GM12878 (cell line): ENCODE measurements around the gene CACNA1D. TPM values are rescaled to one million over a fixed set of nuclear protein-coding genes. Genes with fewer than 3 reads are reported as not detected.

Experiments used
- ATAC-seq: fragments of 200-7000 bp; cut with Tn5 transposase; 3 replicates; pipeline ENCODE4 v1.9.1; 2020; ENCODE audit warnings: mild to moderate bottlenecking, moderate library complexity
- BruUV-seq: library from RNA; stranded (reverse); fragments of 400-500 nt; replicated peaks from 2 replicates; lab custom pipeline; 2021; lab: Mats Ljungman, UMichigan
- CTCF ChIA-PET: fragments of 300-600 bp; sonication (Branson Sonifier 250); formaldehyde crosslinking; extraction: SDS; loops from one replicate; lab custom pipeline; 2021; ENCODE audit warnings: inconsistent platforms; lab: Yijun Ruan, JAX
- POLR2A ChIA-PET: fragments of 350-600 bp; formaldehyde crosslinking; extraction: SDS; loops from one replicate; lab custom pipeline; 2021; ENCODE audit warnings: inconsistent platforms; lab: Charles Lee
- RAD21 ChIA-PET: fragments of 300-600 bp; sonication (Branson Sonifier 250); formaldehyde crosslinking; loops from one replicate; lab custom pipeline; 2023; ENCODE audit warnings: antibody characterized with exemption; ENCODE audit not compliant: unreplicated experiment; lab: Charles Lee
- SMC1A ChIA-PET: fragments of 300-600 bp; sonication (Branson Sonifier 250); formaldehyde crosslinking; loops from one replicate; lab custom pipeline; 2023; ENCODE audit not compliant: unreplicated experiment, uncharacterized antibody; lab: Charles Lee
- DNase-seq: peaks from one replicate; pipeline ENCODE4 v3.0.0-alpha.2; 2011; ENCODE audit warnings: low read depth, low spot score
- FAIRE-seq: peaks from 3 replicates; lab custom pipeline; 2011; peaks lifted over from hg19 to GRCh38; lab: Jason Lieb, UNC
- H2AFZ ChIP-seq: 2 replicates; pipeline ENCODE4 v1.6.0; 2011; ENCODE audit warnings: low read depth, low read length, control low read depth; ENCODE audit not compliant: control insufficient read depth
- H3K27ac ChIP-seq: 2 replicates; pipeline ENCODE4 v1.5.1; 2011; ENCODE audit warnings: control low read depth; ENCODE audit not compliant: control insufficient read depth, insufficient read depth
- H3K27me3 ChIP-seq, 2 experiments: replicated peaks in 1 of 2; 2 replicates each; pipeline versions ENCODE4 v1.6.0 to v1.6.1; 2011; ENCODE audit warnings: low read length in 1 of 2; ENCODE audit not compliant: control insufficient read depth in 2 of 2, insufficient read depth in 2 of 2
- H3K36me3 ChIP-seq, 2 experiments: 2 replicates each; pipeline ENCODE4 v1.5.1; 2011; ENCODE audit warnings: low read length in 1 of 2; ENCODE audit not compliant: control insufficient read depth in 2 of 2, insufficient read depth in 2 of 2
- H3K4me1 ChIP-seq: 2 replicates; pipeline ENCODE4 v1.6.1; 2011; ENCODE audit warnings: mild to moderate bottlenecking, low read length, moderate library complexity, mixed read lengths; ENCODE audit not compliant: control insufficient read depth, insufficient read depth
- H3K4me2 ChIP-seq: 2 replicates; pipeline ENCODE4 v1.6.0; 2011; ENCODE audit warnings: control low read depth; ENCODE audit not compliant: control insufficient read depth, insufficient read depth
- H3K4me3 ChIP-seq: fragments of 200-600 bp; sonication (generic); 2 replicates; pipeline ENCODE4 v1.5.1; 2016
- H3K79me2 ChIP-seq: 2 replicates; pipeline ENCODE4 v1.6.0; 2011; ENCODE audit warnings: low read length; ENCODE audit not compliant: control insufficient read depth, insufficient read depth
- H3K9ac ChIP-seq: 2 replicates; pipeline ENCODE4 v1.8.0; 2011; ENCODE audit warnings: low read length, control low read depth, mixed read lengths; ENCODE audit not compliant: control insufficient read depth, insufficient read depth
- H3K9me3 ChIP-seq: replicated peaks from 3 replicates; pipeline ENCODE4 v1.5.1; 2011; ENCODE audit warnings: mild to moderate bottlenecking, low read length; ENCODE audit not compliant: control insufficient read depth, insufficient read depth
- H4K20me1 ChIP-seq: 2 replicates; pipeline ENCODE4 v1.6.0; 2011; ENCODE audit not compliant: control insufficient read depth, insufficient read depth
- ATF3 ChIP-seq: IDR thresholded peaks from 2 replicates; pipeline ENCODE4 v1.6.1; 2011; ENCODE audit warnings: low read depth, mild to moderate bottlenecking, low read length, moderate library complexity, borderline replicate concordance; ENCODE audit errors: extremely low read depth
- BCLAF1 ChIP-seq: fragments of 450-650 bp; IDR thresholded peaks from 2 replicates; pipeline ENCODE4 v1.6.1; 2017; ENCODE audit warnings: antibody characterized with exemption, mild to moderate bottlenecking, moderate library complexity
- BHLHE40 ChIP-seq, 2 experiments: fragments of 450-650 bp in 1 of 2; IDR thresholded peaks; 2 replicates each; pipeline ENCODE4 v1.6.1; 2011 to 2017; ENCODE audit warnings: low read depth in 2 of 2, borderline replicate concordance in 1 of 2, improper control_type of control experiment in 1 of 2, low read length in 1 of 2, mild to moderate bottlenecking in 1 of 2
- CREM ChIP-seq: IDR thresholded peaks from 2 replicates; pipeline ENCODE4 v1.6.1; 2014; ENCODE audit warnings: antibody characterized with exemption, low read depth
- JUNB ChIP-seq: IDR thresholded peaks from 2 replicates; pipeline ENCODE4 v1.6.1; 2016; ENCODE audit warnings: antibody characterized with exemption, mild to moderate bottlenecking
- KDM1A ChIP-seq: fragments of 200-600 bp; sonication (generic); IDR thresholded peaks from 2 replicates; pipeline ENCODE4 v1.6.1; 2016; ENCODE audit warnings: borderline replicate concordance
- KLF5 ChIP-seq: fragments of 450-650 bp; IDR thresholded peaks from 2 replicates; pipeline ENCODE4 v1.6.1; 2014; ENCODE audit warnings: mild to moderate bottlenecking; ENCODE audit not compliant: partially characterized antibody
- MLLT1 ChIP-seq: fragments of 450-650 bp; IDR thresholded peaks from 2 replicates; pipeline ENCODE4 v1.6.1; 2016; ENCODE audit warnings: mild to moderate bottlenecking
- MTA2 ChIP-seq: fragments of 450-650 bp; IDR thresholded peaks from 2 replicates; pipeline ENCODE4 v1.6.1; 2016; ENCODE audit warnings: low read depth, mild to moderate bottlenecking, moderate library complexity
- NR2C2 ChIP-seq: IDR thresholded peaks from 2 replicates; pipeline ENCODE4 v1.6.1; 2011; ENCODE audit warnings: borderline replicate concordance, low read depth; ENCODE audit not compliant: control insufficient read depth, insufficient read length
- PKNOX1 ChIP-seq: fragments of 450-650 bp; IDR thresholded peaks from 2 replicates; pipeline ENCODE4 v1.6.1; 2016; ENCODE audit warnings: mild to moderate bottlenecking
- POLR2A ChIP-seq: IDR thresholded peaks from 2 replicates; pipeline ENCODE4 v1.6.1; 2011; ENCODE audit warnings: low read depth, mild to moderate bottlenecking, low read length
- SMAD5 ChIP-seq: IDR thresholded peaks from 2 replicates; pipeline ENCODE4 v1.6.1; 2016; ENCODE audit warnings: antibody characterized with exemption, low read depth
- SUZ12 ChIP-seq: fragments of 200-600 bp; sonication (generic); IDR thresholded peaks from one replicate; pipeline ENCODE4 v1.6.1; 2018; ENCODE audit warnings: antibody characterized with exemption, mild to moderate bottlenecking; ENCODE audit not compliant: unreplicated experiment
- TCF3 ChIP-seq: IDR thresholded peaks from 2 replicates; pipeline ENCODE4 v1.6.1; 2012; ENCODE audit warnings: low read depth, mild to moderate bottlenecking, low read length, borderline replicate concordance; ENCODE audit not compliant: insufficient read depth
- USF2 ChIP-seq: IDR thresholded peaks from 2 replicates; pipeline ENCODE4 v1.6.1; 2011; ENCODE audit warnings: low read depth, low read length, improper control_type of control experiment, borderline replicate concordance
- ZNF274 ChIP-seq: IDR thresholded peaks from one replicate; pipeline ENCODE4 v1.8.0; 2011; ENCODE audit not compliant: insufficient read length, insufficient read depth
- WGBS: methylation state at CpG from one replicate; pipeline ENCODE4 v1.1.6; 2016; ENCODE audit warnings: low lambda C conversion rate; ENCODE audit not compliant: insufficient replicate concordance, insufficient coverage; ENCODE audit errors: missing lambda C conversion rate; 5-methylcytosine and 5-hydroxymethylcytosine counted together
- in situ Hi-C: fragments of 300-500 bp; cut with MboI; formaldehyde crosslinking; loops from 9 replicates; pipeline ENCODE4 v1.14.3; 2018; ENCODE audit warnings: mixed read lengths
- intact Hi-C: fragments of 100-400 bp; cut with micrococcal nuclease; formaldehyde crosslinking; loops from one replicate; pipeline ENCODE4 v1.14.2; 2022; ENCODE audit not compliant: unreplicated experiment
- polyA plus RNA-seq, 11 experiments: library from polyadenylated mRNA; depleted of rRNA in 4 of 11; unstranded in 6 of 11; stranded (reverse) in 5 of 11; fragments of >200 nt; fragmentation: Nextera tagmentation in 4 of 11; fragmentation: Illumina TruSeq in 1 of 11; extraction: Ambion mirVana in 4 of 11; extraction: Trizol in 1 of 11; gene quantifications; 1 replicate in 1 of 11; 2 replicates in 10 of 11; pipeline versions ENCODE4 v1.2.1 to v1.2.3, GENCODE V29; 2011 to 2016; ENCODE audit warnings: inconsistent platforms in 2 of 11, missing spikeins in 2 of 11, low read depth in 1 of 11
- total RNA-seq, 4 experiments: library from RNA; depleted of rRNA in 3 of 4; stranded (reverse); fragments of >200 nt in 3 of 4; fragmentation: Illumina TruSeq in 1 of 4; extraction: Trizol in 1 of 4; gene quantifications; 2 replicates each; pipeline versions ENCODE4 v1.2.1 to v1.2.3, GENCODE V29; 2013 to 2021

The CACNA1D gene
- total and polyA plus RNA-seq, 10 of the 15 experiments (the other 5 are each of a cell fraction or from before 2014, with no cell fraction given): 0.21 to 24.4 (median 1.6) TPM

- no peak for TF ChIP-seq KDM1A
- no peak for TF ChIP-seq POLR2A
- TF ChIP-seq CREM: no peak
- no peak for TF ChIP-seq JUNB
- no peak for TF ChIP-seq MLLT1
- no peak for TF ChIP-seq USF2
- TF ChIP-seq SMAD5: no peak
- TF ChIP-seq ATF3: no peak
- no peak for TF ChIP-seq KLF5
Measured at GRCh38 chr3:53689681-53690080, 195.3 kb downstream of the CACNA1D start (continued).

- H3K27ac ChIP-seq: no peak overlapping the region
- no peak overlapping the region for H3K4me3 ChIP-seq
- H3K27me3 ChIP-seq: no peaks in the 10 kb centered on the region
- H3K4me1 ChIP-seq: no peaks in the 10 kb centered on the region
- H2AFZ ChIP-seq: no peak overlapping the region
- 34% methylated on average over 7 of the region's 7 CpGs for WGBS
- H3K9ac ChIP-seq: no peak overlapping the region
- ChIA-PET CTCF (interaction anchor here (0.7 to 1.6 kb wide), 5 partner anchors 9 to 53 kb away, joined by 3 to 9 read pairs (median 4); no protein-coding TSS in a partner anchor), SMC1A (interaction anchor here (1.0 to 1.4 kb wide), 3 partner anchors 14 to 21 kb away, joined by 3 to 4 read pairs (median 3); no protein-coding TSS in a partner anchor), RAD21 (no interaction called here), POLR2A (interaction anchor here (0.6 to 1.3 kb wide), 4 partner anchors 8 to 200 kb away, joined by 3 read pairs; no protein-coding TSS in a partner anchor)
- no peaks in the 10 kb centered on the region for H3K79me2 ChIP-seq
- no peaks in the 10 kb centered on the region for H3K36me3 ChIP-seq
- H3K9me3 ChIP-seq: no peaks in the 10 kb centered on the region
- H3K4me2 ChIP-seq: no peak overlapping the region
- DNase-seq (no peak), ATAC-seq (no peak), FAIRE-seq (no peak)
- no peaks in the 10 kb centered on the region for H4K20me1 ChIP-seq
- intact Hi-C loops: no loop called here
- BruUV-seq: no TSS peak
- in situ Hi-C loops: no loop called here
- TF ChIP-seq MTA2 (no peak), POLR2A (no peak), BCLAF1 (no peak), ZNF274 (no peak), BHLHE40 (IDR thresholded peaks at IDR 0.05; ENCODE audit: borderline replicate concordance in 1 of 2, low read depth in 2 of 2, low read length in 1 of 2) (no peak), NR2C2 (no peak), PKNOX1 (no peak), SUZ12 (no peak), TCF3 (no peak)
Measured at GRCh38 chr3:53690521-53690920, 196.1 kb downstream of the CACNA1D start.
